ENCODE results near the gene PTCRA. TPM values are rescaled to one million over a fixed set of nuclear protein-coding genes. Genes with fewer than 3 reads are reported as not detected.

PTCRA gene
- total RNA-seq, 1 donor from 2014 or later, result not detected

- peak overlapping the region; percentile 21 for H3K27ac Mint-ChIP-seq
- no peak overlapping the region for H3K4me3 Mint-ChIP-seq
- H3K27me3 Mint-ChIP-seq, result no peaks in the 10 kb centered on the region
- H3K9me3 Mint-ChIP-seq, result no peaks in the 10 kb centered on the region
- H3K4me1 Mint-ChIP-seq (ENCODE audit: unreplicated experiment), result peaks cover 2% of the 10 kb centered on the region
- no peak for DNase-seq (ENCODE audit: extremely low spot score, unreplicated experiment)
- peaks cover 6% of the 10 kb centered on the region for H3K36me3 Mint-ChIP-seq
- TF ChIP-seq CTCF (conservative IDR thresholded peaks at IDR 0.05), result no peak
Observed at GRCh38 chr6:42971746-42972327, 56.0 kb downstream of the PTCRA start.

GRCh38 chr6:42973926-42974325 lies 58.1 kb downstream of the PTCRA start:
- no peak for DNase-seq (ENCODE audit: extremely low spot score, unreplicated experiment)
- Mint-ChIP-seq H3K4me1 (ENCODE audit: unreplicated experiment) (peaks cover 8% of the 10 kb centered on the region), H3K36me3 (peaks cover 8% of the 10 kb centered on the region), H3K9me3 (no peaks in the 10 kb centered on the region), H3K27ac (no peak overlapping the region), H3K27me3 (no peaks in the 10 kb centered on the region), H3K4me3 (no peak overlapping the region)
- no peak for TF ChIP-seq CTCF (conservative IDR thresholded peaks at IDR 0.05)

DNA sequence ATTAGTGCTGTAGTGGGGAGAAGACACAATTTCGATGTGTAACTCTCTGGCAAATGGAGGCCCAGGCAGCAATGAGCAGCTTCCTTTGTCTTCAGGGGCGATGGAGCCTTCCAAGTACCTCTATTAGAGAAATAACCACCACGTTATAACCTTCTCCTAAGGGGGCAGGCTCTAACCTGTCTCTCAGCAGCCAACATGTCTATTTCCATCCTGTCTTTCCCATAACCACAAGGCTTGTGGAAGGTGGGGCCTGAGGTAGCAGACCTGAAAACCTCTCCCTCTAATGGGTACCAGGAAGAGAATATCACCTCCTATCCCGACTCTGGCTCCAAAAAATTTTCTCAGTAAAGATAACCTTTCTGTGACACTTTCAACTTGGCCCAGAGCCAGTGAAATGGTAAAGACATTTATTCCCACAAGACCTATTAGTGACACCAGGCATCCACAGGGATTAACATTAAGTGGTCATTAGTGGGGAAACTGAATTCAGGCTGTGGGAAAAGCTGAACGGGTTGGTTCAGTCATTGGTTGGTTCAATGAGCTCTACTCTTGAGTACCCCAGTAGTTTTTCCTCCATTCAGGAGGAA lies 59.2 kb downstream of the PTCRA start:
- peaks cover 17% of the 10 kb centered on the region for H3K4me1 Mint-ChIP-seq (ENCODE audit: unreplicated experiment)
- no peak for DNase-seq (ENCODE audit: extremely low spot score, unreplicated experiment)
- TF ChIP-seq CTCF (conservative IDR thresholded peaks at IDR 0.05), result no peak
- no peaks in the 10 kb centered on the region for H3K27me3 Mint-ChIP-seq
- H3K36me3 Mint-ChIP-seq, result peaks cover 8% of the 10 kb centered on the region
- H3K4me3 Mint-ChIP-seq, result no peak overlapping the region
- H3K9me3 Mint-ChIP-seq, result no peaks in the 10 kb centered on the region
- no peak overlapping the region for H3K27ac Mint-ChIP-seq

Other genes starting within 250 kb of the PTCRA start
- not detected in 2 replicates for gene PRPH2, start 193.5 kb upstream of the PTCRA start, total RNA-seq (ENCODE audit: low replicate concordance)
- gene TBCC, start 169.9 kb upstream of the PTCRA start, total RNA-seq (ENCODE audit: low replicate concordance), result 29.3 and 34.8 TPM in 2 replicates
- gene BICRAL, start 134.0 kb upstream of the PTCRA start, total RNA-seq (ENCODE audit: low replicate concordance), result 9.1 and 9.3 TPM in 2 replicates
- 83.4 and 101 TPM in 2 replicates for gene RPL7L1, start 36.4 kb upstream of the PTCRA start, total RNA-seq (ENCODE audit: low replicate concordance)
- gene CNPY3, start 13.4 kb downstream of the PTCRA start, total RNA-seq (ENCODE audit: low replicate concordance), result 37.9 and 57.6 TPM in 2 replicates
- 0.26 and 0.39 TPM in 2 replicates for gene GNMT, start 44.7 kb downstream of the PTCRA start, total RNA-seq (ENCODE audit: low replicate concordance)
- 34.4 and 35.9 TPM in 2 replicates for gene PEX6, start 63.1 kb downstream of the PTCRA start, total RNA-seq (ENCODE audit: low replicate concordance)
- gene PPP2R5D, start 68.5 kb downstream of the PTCRA start, total RNA-seq (ENCODE audit: low replicate concordance), result 35.1 and 55.1 TPM in 2 replicates
- gene MEA1, start 97.9 kb downstream of the PTCRA start, total RNA-seq (ENCODE audit: low replicate concordance), result 54.1 and 67.5 TPM in 2 replicates
- gene KLHDC3, start 98.2 kb downstream of the PTCRA start, total RNA-seq (ENCODE audit: low replicate concordance), result 96.4 and 104 TPM in 2 replicates
- 51.7 and 56.7 TPM in 2 replicates for gene RRP36, start 105.6 kb downstream of the PTCRA start, total RNA-seq (ENCODE audit: low replicate concordance)
- gene CUL7, start 137.8 kb downstream of the PTCRA start, total RNA-seq (ENCODE audit: low replicate concordance), result 53.7 and 65.0 TPM in 2 replicates
- 58.6 and 71.8 TPM in 2 replicates for gene MRPL2, start 143.4 kb downstream of the PTCRA start, total RNA-seq (ENCODE audit: low replicate concordance)
- gene KLC4, start 143.6 kb downstream of the PTCRA start, total RNA-seq (ENCODE audit: low replicate concordance), result 33.2 and 36.4 TPM in 2 replicates
- 115 and 155 TPM in 2 replicates for gene PTK7, start 160.3 kb downstream of the PTCRA start, total RNA-seq (ENCODE audit: low replicate concordance)